Neutrophil (primary cell): Measurements from ENCODE around the gene GID8.

Experiments used
- H3K27ac ChIP-seq: fragments of 200-600 bp; sonication (generic); 2 replicates; pipeline ENCODE4 v1.5.1; 2016; ENCODE audit warnings: mild to moderate bottlenecking, moderate library complexity
- H3K27me3 ChIP-seq: fragments of 200-600 bp; sonication (generic); 2 replicates; pipeline ENCODE4 v1.6.0; 2016; ENCODE audit warnings: mild to moderate bottlenecking
- H3K36me3 ChIP-seq: fragments of 200-600 bp; sonication (generic); 2 replicates; pipeline ENCODE4 v1.5.1; 2017
- H3K4me1 ChIP-seq, 2 experiments: fragments of 200-600 bp in 1 of 2; sonication (generic) in 1 of 2; 1 replicate in 1 of 2; 2 replicates in 1 of 2; pipeline versions ENCODE4 v1.5.1 to v1.6.1; 2013 to 2016; ENCODE audit warnings: low read depth in 1 of 2, low read length in 1 of 2, mild to moderate bottlenecking in 1 of 2, moderate library complexity in 1 of 2; ENCODE audit not compliant: control insufficient read depth in 1 of 2, insufficient read depth in 1 of 2
- H3K4me3 ChIP-seq, 2 experiments: fragments of 200-600 bp in 1 of 2; sonication (generic) in 1 of 2; 1 replicate in 1 of 2; 2 replicates in 1 of 2; pipeline ENCODE4 v1.5.1; 2013 to 2016; ENCODE audit warnings: low read depth in 1 of 2, low read length in 1 of 2, mild to moderate bottlenecking in 1 of 2, moderate library complexity in 1 of 2
- H3K9me3 ChIP-seq: fragments of 200-600 bp; sonication (generic); 2 replicates; pipeline ENCODE4 v1.5.1; 2016
- TF ChIP-seq, protein P1 (sequence below): fragments of 200-600 bp; sonication (generic); IDR thresholded peaks from 2 replicates; pipeline ENCODE4 v1.5.1; 2016; ENCODE audit warnings: antibody characterized with exemption

Gene GID8

GRCh38 chr20:62895539-62895938, 42.4 kb upstream of the GID8 start:
- H3K4me3 ChIP-seq, result no peak overlapping the region
- H3K36me3 ChIP-seq, result peaks cover 71% of the 10 kb centered on the region
- peaks cover 6 to 10% of the 10 kb centered on the region in 2 experiments for H3K4me1 ChIP-seq
- H3K27me3 ChIP-seq, result no peaks in the 10 kb centered on the region
- H3K27ac ChIP-seq, result no peak overlapping the region
- TF ChIP-seq, protein P1, sequence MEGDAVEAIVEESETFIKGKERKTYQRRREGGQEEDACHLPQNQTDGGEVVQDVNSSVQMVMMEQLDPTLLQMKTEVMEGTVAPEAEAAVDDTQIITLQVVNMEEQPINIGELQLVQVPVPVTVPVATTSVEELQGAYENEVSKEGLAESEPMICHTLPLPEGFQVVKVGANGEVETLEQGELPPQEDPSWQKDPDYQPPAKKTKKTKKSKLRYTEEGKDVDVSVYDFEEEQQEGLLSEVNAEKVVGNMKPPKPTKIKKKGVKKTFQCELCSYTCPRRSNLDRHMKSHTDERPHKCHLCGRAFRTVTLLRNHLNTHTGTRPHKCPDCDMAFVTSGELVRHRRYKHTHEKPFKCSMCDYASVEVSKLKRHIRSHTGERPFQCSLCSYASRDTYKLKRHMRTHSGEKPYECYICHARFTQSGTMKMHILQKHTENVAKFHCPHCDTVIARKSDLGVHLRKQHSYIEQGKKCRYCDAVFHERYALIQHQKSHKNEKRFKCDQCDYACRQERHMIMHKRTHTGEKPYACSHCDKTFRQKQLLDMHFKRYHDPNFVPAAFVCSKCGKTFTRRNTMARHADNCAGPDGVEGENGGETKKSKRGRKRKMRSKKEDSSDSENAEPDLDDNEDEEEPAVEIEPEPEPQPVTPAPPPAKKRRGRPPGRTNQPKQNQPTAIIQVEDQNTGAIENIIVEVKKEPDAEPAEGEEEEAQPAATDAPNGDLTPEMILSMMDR, result no peak
- no peaks in the 10 kb centered on the region for H3K9me3 ChIP-seq

GRCh38 chr20:62896526-62896925, 41.4 kb upstream of the GID8 start:
- no peak overlapping the region for H3K4me3 ChIP-seq
- TF ChIP-seq, protein P1, result no peak
- no peaks in the 10 kb centered on the region for H3K27me3 ChIP-seq
- peaks cover 71% of the 10 kb centered on the region for H3K36me3 ChIP-seq
- H3K27ac ChIP-seq, result no peak overlapping the region
- no peaks in the 10 kb centered on the region for H3K9me3 ChIP-seq
- peaks cover 6 to 12% of the 10 kb centered on the region in 2 experiments for H3K4me1 ChIP-seq

DNA sequence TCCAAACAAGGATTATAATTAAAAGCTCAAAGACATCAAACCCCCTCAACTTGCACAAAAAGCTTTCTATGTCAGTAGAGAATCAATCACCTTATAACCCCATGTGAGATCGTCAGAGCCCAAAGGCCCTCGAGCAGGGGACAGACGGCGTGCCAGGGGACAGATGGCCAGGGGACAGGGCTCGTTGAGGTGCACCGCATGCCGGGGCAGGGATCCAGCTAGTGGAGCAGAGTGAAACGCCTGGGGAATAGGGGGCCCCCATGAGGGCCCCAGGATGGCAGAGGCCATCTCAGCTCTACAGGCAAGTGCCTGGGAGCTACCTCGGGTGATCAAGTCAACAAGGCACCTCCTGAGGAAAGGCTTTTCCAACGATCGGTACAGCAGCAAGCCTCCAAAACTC, 40.3 kb upstream of the GID8 start:
- peaks cover 71% of the 10 kb centered on the region for H3K36me3 ChIP-seq
- peaks cover 6 to 12% of the 10 kb centered on the region in 2 experiments for H3K4me1 ChIP-seq

GRCh38 chr20:62898093-62898964, 39.6 kb upstream of the GID8 start:
- Histone ChIP-seq H3K4me1 (peaks cover 6 to 12% of the 10 kb centered on the region in 2 experiments), H3K9me3 (no peaks in the 10 kb centered on the region), H3K27ac (no peak overlapping the region), H3K27me3 (no peaks in the 10 kb centered on the region), H3K36me3 (peaks cover 71% of the 10 kb centered on the region), H3K4me3 (no peak overlapping the region)
- TF ChIP-seq, protein P1, result no peak

More for the DNA sequence above, 40.3 kb upstream of the GID8 start:
- no peak overlapping the region for H3K4me3 ChIP-seq
- H3K9me3 ChIP-seq, result no peaks in the 10 kb centered on the region
- H3K27me3 ChIP-seq, result no peaks in the 10 kb centered on the region
- TF ChIP-seq, protein P1, result no peak
- H3K27ac ChIP-seq, result no peak overlapping the region

GRCh38 chr20:62898970-62899632, 38.8 kb upstream of the GID8 start:
- no peaks in the 10 kb centered on the region for H3K27me3 ChIP-seq
- H3K4me3 ChIP-seq, result no peak overlapping the region
- H3K36me3 ChIP-seq, result peaks cover 71% of the 10 kb centered on the region
- TF ChIP-seq, protein P1, result no peak
- no peaks in the 10 kb centered on the region for H3K9me3 ChIP-seq
- H3K4me1 ChIP-seq, result peaks cover 6 to 12% of the 10 kb centered on the region in 2 experiments
- no peak overlapping the region for H3K27ac ChIP-seq
